Ectodermal cell (in vitro differentiated cells): Measurements from ENCODE around the gene IRF2.

Experiments
- H3K27ac ChIP-seq: 2 replicates; pipeline ENCODE4 v1.7.0; 2013; ENCODE audit warnings: mild to moderate bottlenecking, low read depth, low read length; ENCODE audit not compliant: insufficient read depth, poor library complexity, severe bottlenecking
- H3K27me3 ChIP-seq: 2 replicates; pipeline ENCODE4 v1.7.0; 2013; ENCODE audit warnings: mild to moderate bottlenecking, low read length; ENCODE audit not compliant: insufficient read depth, control insufficient read depth, poor library complexity, severe bottlenecking
- H3K36me3 ChIP-seq: one replicate; pipeline ENCODE4 v1.7.0; 2013; ENCODE audit warnings: low read length; ENCODE audit not compliant: control insufficient read depth, insufficient read depth
- H3K4me1 ChIP-seq: one replicate; pipeline ENCODE4 v1.7.0; 2013; ENCODE audit warnings: low read length; ENCODE audit not compliant: control insufficient read depth, insufficient read depth
- H3K4me3 ChIP-seq: 2 replicates; pipeline ENCODE4 v1.7.0; 2013; ENCODE audit warnings: low read depth, low read length, control low read depth; ENCODE audit not compliant: insufficient read depth
- H3K9me3 ChIP-seq: 2 replicates; pipeline ENCODE4 v1.7.0; 2013; ENCODE audit warnings: mild to moderate bottlenecking, low read length, moderate library complexity; ENCODE audit not compliant: control insufficient read depth
- WGBS, 2 experiments: methylation state at CpG; one replicate each; pipeline ENCODE4 v1.1.7; 2013; ENCODE audit warnings: missing lambda C conversion rate in 2 of 2; 5-methylcytosine and 5-hydroxymethylcytosine counted together

IRF2 gene

GRCh38 chr4:184434021-184434420 lies 40.3 kb downstream of the IRF2 start:
- Histone ChIP-seq H3K27me3 (no peaks in the 10 kb centered on the region), H3K4me1 (peaks cover 7% of the 10 kb centered on the region), H3K36me3 (no peaks in the 10 kb centered on the region), H3K4me3 (no peak overlapping the region), H3K27ac (no peak overlapping the region), H3K9me3 (no peaks in the 10 kb centered on the region)
- WGBS, 2 experiments, result 95 to 96% methylated on average over 13 of the region's 13 CpGs

DNA sequence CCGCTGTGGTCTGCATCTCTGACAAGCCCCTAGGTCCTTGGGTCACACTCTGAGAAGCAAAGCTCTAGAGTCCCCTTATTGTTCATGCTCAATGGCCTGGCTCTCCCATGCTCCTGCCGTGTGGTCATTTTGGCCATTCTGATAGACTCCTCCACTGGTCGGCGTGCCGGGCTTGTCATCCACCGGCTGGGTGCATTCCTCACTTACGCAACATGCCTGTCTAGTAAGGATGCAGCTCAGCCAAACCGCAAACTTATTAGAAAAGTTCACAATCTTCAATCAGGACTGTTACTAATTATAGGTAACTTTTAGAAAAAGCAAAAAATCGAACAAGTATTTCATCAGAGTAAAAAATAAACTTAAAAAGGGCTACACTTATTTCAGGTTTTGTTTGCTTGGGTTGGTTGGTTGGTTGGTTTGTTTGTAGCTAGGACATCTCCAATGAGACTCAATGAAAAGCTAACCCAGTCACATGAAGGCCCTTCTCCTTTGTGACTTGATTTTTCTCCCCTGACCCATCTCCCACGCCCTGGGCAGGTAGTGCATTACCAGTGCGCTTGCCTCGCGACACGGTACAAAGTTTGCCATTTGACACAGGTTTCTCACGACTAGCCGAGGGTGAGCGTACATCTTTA lies 41.0 kb downstream of the IRF2 start:
- Histone ChIP-seq H3K4me3 (no peak overlapping the region), H3K36me3 (no peaks in the 10 kb centered on the region), H3K27me3 (no peaks in the 10 kb centered on the region), H3K4me1 (peaks cover 7% of the 10 kb centered on the region), H3K27ac (no peak overlapping the region), H3K9me3 (no peaks in the 10 kb centered on the region)
- WGBS, 2 experiments, result 91 to 92% methylated on average over 16 of the region's 17 CpGs

DNA sequence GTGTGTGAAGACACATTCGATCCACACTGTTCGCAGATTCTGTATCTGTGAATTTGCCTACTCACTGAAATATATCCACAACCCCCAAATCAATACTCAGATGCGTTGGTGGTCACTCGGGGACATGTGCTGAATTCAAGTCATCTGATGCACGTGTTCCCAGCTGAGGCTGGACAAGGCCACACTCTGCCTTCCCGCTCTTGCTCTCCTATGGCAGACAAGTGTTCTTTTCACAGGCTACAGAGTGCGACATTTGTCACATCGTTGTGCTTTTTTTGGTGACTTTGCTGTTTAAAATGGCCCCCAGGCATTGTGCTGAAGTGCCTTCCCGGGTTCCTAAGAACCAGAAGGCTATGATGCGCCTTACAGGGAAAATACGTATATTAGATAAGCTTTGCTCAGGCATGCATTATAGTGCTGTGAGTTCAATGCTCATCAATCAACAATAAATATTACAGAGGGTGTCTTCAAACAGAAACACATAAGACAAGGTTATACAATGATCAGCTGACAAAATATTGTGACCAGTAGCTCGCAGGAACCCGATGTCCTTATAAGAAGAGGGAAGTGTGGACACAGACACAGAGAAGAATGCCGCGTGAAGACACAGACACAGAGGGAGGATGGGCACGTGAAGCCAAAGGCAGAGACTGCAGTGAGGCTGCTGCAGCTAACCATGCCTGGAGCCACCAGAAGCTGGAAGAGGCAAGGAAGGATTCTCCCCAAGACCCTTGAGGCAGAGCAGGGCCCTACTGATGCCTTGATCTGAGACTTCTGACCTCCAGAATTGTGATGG lies 42.0 kb downstream of the IRF2 start:
- Histone ChIP-seq H3K36me3 (no peaks in the 10 kb centered on the region), H3K9me3 (no peaks in the 10 kb centered on the region), H3K4me1 (peaks cover 7% of the 10 kb centered on the region), H3K4me3 (no peak overlapping the region), H3K27me3 (no peaks in the 10 kb centered on the region), H3K27ac (no peak overlapping the region)
- WGBS, 2 experiments, result 92 to 93% methylated on average over 16 of the region's 16 CpGs

DNA sequence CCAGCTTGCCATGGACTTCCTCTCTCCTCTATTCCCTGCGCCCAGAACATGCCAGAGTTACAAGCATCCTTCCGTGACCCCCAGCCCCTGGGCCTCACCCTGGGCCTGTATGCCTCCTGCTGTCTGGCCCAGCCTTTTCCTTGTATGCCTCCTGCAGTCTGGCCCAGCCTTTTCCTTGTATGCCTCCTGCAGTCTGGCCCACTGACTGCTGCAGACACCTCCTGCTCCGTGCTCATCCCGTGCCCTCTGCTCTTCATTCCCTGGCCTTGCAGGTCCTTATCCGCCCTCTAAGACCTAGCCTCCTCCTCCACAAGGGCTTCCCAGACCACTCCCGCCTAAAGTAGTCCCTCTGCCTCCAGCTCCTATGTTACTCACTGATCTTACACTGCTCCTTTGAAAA lies 44.2 kb downstream of the IRF2 start:
- Histone ChIP-seq H3K4me3 (no peak overlapping the region), H3K27ac (no peak overlapping the region), H3K27me3 (no peaks in the 10 kb centered on the region), H3K9me3 (no peaks in the 10 kb centered on the region), H3K36me3 (no peaks in the 10 kb centered on the region), H3K4me1 (peaks cover 7% of the 10 kb centered on the region)
- 50 to 51% methylated on average over 6 of the region's 6 CpGs for WGBS, 2 experiments

DNA sequence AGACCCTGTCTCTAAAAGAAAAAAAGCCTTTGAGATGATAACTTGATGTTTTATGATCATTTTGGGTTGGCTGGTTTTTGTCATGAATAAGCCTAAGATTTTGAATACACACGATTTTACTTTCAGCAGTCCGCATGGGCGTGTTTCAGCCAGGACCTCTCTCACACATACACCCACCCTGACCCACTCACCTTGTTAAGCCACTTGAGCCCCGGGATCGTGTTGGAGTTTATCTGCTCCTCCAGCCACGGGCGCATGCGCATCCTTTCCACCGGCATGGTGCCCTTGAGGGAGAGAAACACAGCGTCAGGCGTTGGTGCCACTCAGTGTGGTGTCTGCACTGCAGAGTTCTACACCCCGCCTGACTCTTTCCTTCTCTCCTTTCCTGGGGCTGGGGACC lies 45.6 kb downstream of the IRF2 start:
- peaks cover 7% of the 10 kb centered on the region for H3K4me1 ChIP-seq
- H3K4me3 ChIP-seq, result no peak overlapping the region
- no peaks in the 10 kb centered on the region for H3K36me3 ChIP-seq
- H3K9me3 ChIP-seq, result no peaks in the 10 kb centered on the region
- H3K27me3 ChIP-seq, result no peaks in the 10 kb centered on the region
- WGBS, 2 experiments, result 94 to 95% methylated on average over 12 of the region's 12 CpGs
- H3K27ac ChIP-seq, result no peak overlapping the region

GRCh38 chr4:184427687-184428086 lies 46.7 kb downstream of the IRF2 start:
- no peaks in the 10 kb centered on the region for H3K27me3 ChIP-seq
- 100% methylated on average over 1 of the region's 1 CpG; no CpG with 5 or more reads in 1 of the 2 experiments for WGBS, 2 experiments
- H3K36me3 ChIP-seq, result no peaks in the 10 kb centered on the region
- H3K4me3 ChIP-seq, result no peak overlapping the region
- H3K27ac ChIP-seq, result no peak overlapping the region
- no peaks in the 10 kb centered on the region for H3K9me3 ChIP-seq
- H3K4me1 ChIP-seq, result peaks cover 7% of the 10 kb centered on the region

DNA sequence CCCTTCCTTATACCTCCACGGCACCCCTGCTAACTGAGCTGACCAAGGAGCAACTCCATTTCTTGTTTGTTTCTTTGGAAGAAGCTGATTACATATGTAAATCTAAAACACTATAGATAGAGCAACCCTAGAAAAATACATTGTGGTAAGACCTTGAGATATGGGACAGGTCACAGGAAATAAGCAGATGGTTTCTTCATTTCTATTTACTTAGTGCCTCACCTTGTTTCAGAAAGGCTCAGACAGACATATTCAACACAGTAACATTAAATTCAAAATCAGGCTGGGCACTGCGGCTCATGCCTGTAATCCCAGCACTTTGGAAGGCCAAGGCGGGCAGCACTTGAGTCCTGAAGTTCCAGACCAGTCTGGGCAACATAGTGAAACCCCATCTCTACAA lies 47.3 kb downstream of the IRF2 start:
- H3K9me3 ChIP-seq, result no peaks in the 10 kb centered on the region
- no peak overlapping the region for H3K4me3 ChIP-seq
- 91 to 92% methylated on average over 3 of the region's 3 CpGs for WGBS, 2 experiments
- no peaks in the 10 kb centered on the region for H3K27me3 ChIP-seq
- H3K36me3 ChIP-seq, result no peaks in the 10 kb centered on the region
- peaks cover 7% of the 10 kb centered on the region for H3K4me1 ChIP-seq
- no peak overlapping the region for H3K27ac ChIP-seq

DNA sequence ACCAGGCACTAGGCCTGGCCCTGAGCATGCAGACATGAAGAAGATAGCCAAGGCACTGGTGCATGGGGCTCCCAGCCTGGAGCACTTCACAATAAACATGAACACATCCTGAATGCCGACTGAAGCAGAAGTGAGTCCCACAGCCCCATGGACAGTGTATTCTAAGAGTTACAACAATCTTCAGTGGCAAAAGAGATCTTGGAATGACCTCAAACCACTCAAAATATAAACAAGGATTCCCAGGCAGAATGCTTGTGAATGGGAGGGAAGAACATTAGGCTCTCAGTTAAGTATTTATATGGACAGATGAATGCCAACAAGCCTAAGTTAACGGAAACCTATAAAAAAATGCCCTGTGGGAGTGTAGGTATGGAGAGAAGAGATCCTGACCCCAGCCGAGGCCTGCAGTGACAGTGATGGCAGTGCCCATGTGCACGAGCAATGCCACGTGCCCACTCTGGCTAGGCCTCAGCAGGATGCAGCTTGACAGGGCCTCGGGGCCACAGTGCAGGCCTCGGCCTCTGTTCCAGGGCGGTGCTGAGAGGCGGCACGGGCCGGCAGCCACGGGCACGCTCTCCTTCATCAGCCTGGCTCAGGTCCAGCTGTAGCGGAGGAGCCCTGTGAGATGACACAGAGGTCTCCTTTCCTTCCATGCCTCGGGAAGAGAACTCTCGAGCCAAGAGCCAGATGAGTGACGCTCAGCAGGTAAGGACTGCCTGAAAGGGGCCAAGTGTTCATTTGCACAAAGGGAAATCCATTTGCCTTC lies 49.2 kb downstream of the IRF2 start:
- no peaks in the 10 kb centered on the region for H3K27me3 ChIP-seq
- no peaks in the 10 kb centered on the region for H3K9me3 ChIP-seq
- 93 to 95% methylated on average over 17 of the region's 17 CpGs for WGBS, 2 experiments
- H3K36me3 ChIP-seq, result no peaks in the 10 kb centered on the region
- no peak overlapping the region for H3K27ac ChIP-seq
- peaks cover 2% of the 10 kb centered on the region for H3K4me1 ChIP-seq
- H3K4me3 ChIP-seq, result no peak overlapping the region

GRCh38 chr4:184424279-184424678 lies 50.1 kb downstream of the IRF2 start:
- Histone ChIP-seq H3K4me1 (no peaks in the 10 kb centered on the region), H3K27ac (no peak overlapping the region), H3K4me3 (no peak overlapping the region), H3K36me3 (no peaks in the 10 kb centered on the region), H3K27me3 (no peaks in the 10 kb centered on the region), H3K9me3 (no peaks in the 10 kb centered on the region)
- 89 to 90% methylated on average over 3 of the region's 3 CpGs for WGBS, 2 experiments

DNA sequence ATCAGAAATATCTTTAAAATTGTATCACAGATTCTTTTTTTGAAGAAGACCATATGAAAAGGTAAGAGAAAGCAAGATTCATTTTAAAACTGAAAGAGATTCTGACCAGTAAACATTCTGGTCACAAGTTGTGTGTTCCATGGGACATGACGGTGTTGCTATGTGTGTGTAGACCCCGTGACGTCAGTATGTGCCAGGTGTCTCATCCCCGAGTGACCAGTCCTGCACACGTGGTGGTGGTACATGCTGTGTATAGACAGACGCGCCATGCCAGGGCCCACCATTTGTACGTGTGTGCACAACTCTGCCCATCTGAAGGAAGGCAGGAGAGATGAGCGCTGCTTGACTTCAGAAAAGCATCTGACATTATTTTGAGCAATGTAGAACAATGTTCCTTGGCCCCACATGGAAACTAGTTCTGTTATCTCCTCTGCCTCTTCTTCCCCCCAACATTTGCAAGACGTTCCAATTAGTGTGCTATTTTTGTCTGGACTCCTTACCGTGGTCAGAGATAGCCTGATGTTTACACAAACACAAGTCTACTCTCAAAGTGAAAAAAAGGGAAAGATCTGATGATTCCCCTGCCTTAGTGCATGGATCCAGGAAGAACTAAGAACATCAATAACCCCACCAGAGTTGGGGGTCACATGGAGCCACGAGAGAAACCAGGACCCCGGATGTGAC lies 51.2 kb downstream of the IRF2 start:
- H3K27me3 ChIP-seq, result no peaks in the 10 kb centered on the region
- 93 to 96% methylated on average over 13 of the region's 13 CpGs for WGBS, 2 experiments
- H3K36me3 ChIP-seq, result no peaks in the 10 kb centered on the region
- no peaks in the 10 kb centered on the region for H3K9me3 ChIP-seq
- no peak overlapping the region for H3K4me3 ChIP-seq
- H3K27ac ChIP-seq, result no peak overlapping the region
- no peaks in the 10 kb centered on the region for H3K4me1 ChIP-seq
